Activated naive CD4-positive, alpha-beta T cell (primary cell): ENCODE results near the gene CNRIP1.
"Not testable (repeated sequence)": the region's sequence is repeated elsewhere in the genome, so short reads cannot be mapped to it uniquely, and the experiment has no call there.

Experiments used
- DNase-seq, 4 experiments: peaks; one replicate each; lab custom pipeline; 2025; lab: John Stamatoyannopoulos, UW

CNRIP1 gene

GRCh38 chr2:68340226-68341061, 20.7 kb upstream of the CNRIP1 start:
- no peak for DNase-seq

GRCh38 chr2:68336192-68336591, 16.4 kb upstream of the CNRIP1 start:
- DNase-seq = no peak

- no peak for DNase-seq
Observed at GRCh38 chr2:68333931-68334330, 14.2 kb upstream of the CNRIP1 start.

- DNase-seq = no peak
Observed at GRCh38 chr2:68333009-68333408, 13.3 kb upstream of the CNRIP1 start.

GRCh38 chr2:68330691-68331090, 10.9 kb upstream of the CNRIP1 start:
- DNase-seq = no peak

GRCh38 chr2:68328901-68329300, 9.2 kb upstream of the CNRIP1 start:
- no peak for DNase-seq

GRCh38 chr2:68325056-68325455, 5.3 kb upstream of the CNRIP1 start:
- DNase-seq = no peak

- no peak for DNase-seq
Observed at GRCh38 chr2:68320118-68320641, 431 bp upstream of the CNRIP1 start.

- DNase-seq = no peak
Observed at GRCh38 chr2:68318914-68319397, 793 bp downstream of the CNRIP1 start.

GRCh38 chr2:68317971-68318913, 1.5 kb downstream of the CNRIP1 start:
- no peak for DNase-seq

- no peak for DNase-seq
Observed at GRCh38 chr2:68316111-68316510, 3.6 kb downstream of the CNRIP1 start.

- DNase-seq = no peak
Observed at GRCh38 chr2:68311033-68311432, 8.7 kb downstream of the CNRIP1 start.

- no peak for DNase-seq
Observed at GRCh38 chr2:68309426-68309825, 10.3 kb downstream of the CNRIP1 start.

- not testable (repeated sequence) for DNase-seq
Observed at GRCh38 chr2:68303902-68304272, 15.9 kb downstream of the CNRIP1 start.

GRCh38 chr2:68303033-68303901, 16.5 kb downstream of the CNRIP1 start:
- no peak for DNase-seq

GRCh38 chr2:68302281-68302875, 17.4 kb downstream of the CNRIP1 start:
- DNase-seq = no peak

GRCh38 chr2:68295516-68295915, 24.2 kb downstream of the CNRIP1 start:
- DNase-seq = no peak

GRCh38 chr2:68294913-68295312, 24.8 kb downstream of the CNRIP1 start:
- DNase-seq = no peak

GRCh38 chr2:68294187-68294586, 25.6 kb downstream of the CNRIP1 start:
- no peak for DNase-seq

GRCh38 chr2:68293755-68294154, 26.0 kb downstream of the CNRIP1 start:
- no peak for DNase-seq

GRCh38 chr2:68293024-68293423, 26.7 kb downstream of the CNRIP1 start:
- DNase-seq = no peak
